Ectodermal cell (in vitro differentiated cells): Measurements from ENCODE around the gene JAZF1.
"Not testable (repeated sequence)": the region's sequence is repeated elsewhere in the genome, so short reads cannot be mapped to it uniquely, and the experiment has no call there.

Source experiments
- H3K27ac ChIP-seq: 2 replicates; pipeline ENCODE4 v1.7.0; 2013; ENCODE audit warnings: mild to moderate bottlenecking, low read depth, low read length; ENCODE audit not compliant: insufficient read depth, poor library complexity, severe bottlenecking
- H3K27me3 ChIP-seq: 2 replicates; pipeline ENCODE4 v1.7.0; 2013; ENCODE audit warnings: mild to moderate bottlenecking, low read length; ENCODE audit not compliant: insufficient read depth, control insufficient read depth, poor library complexity, severe bottlenecking
- H3K36me3 ChIP-seq: one replicate; pipeline ENCODE4 v1.7.0; 2013; ENCODE audit warnings: low read length; ENCODE audit not compliant: control insufficient read depth, insufficient read depth
- H3K4me1 ChIP-seq: one replicate; pipeline ENCODE4 v1.7.0; 2013; ENCODE audit warnings: low read length; ENCODE audit not compliant: control insufficient read depth, insufficient read depth
- H3K4me3 ChIP-seq: 2 replicates; pipeline ENCODE4 v1.7.0; 2013; ENCODE audit warnings: low read depth, low read length, control low read depth; ENCODE audit not compliant: insufficient read depth
- H3K9me3 ChIP-seq: 2 replicates; pipeline ENCODE4 v1.7.0; 2013; ENCODE audit warnings: mild to moderate bottlenecking, low read length, moderate library complexity; ENCODE audit not compliant: control insufficient read depth
- whole genome bisulfite sequencing, 2 experiments: methylation state at CpG; one replicate each; pipeline ENCODE4 v1.1.7; 2013; ENCODE audit warnings: missing lambda C conversion rate in 2 of 2; 5-methylcytosine and 5-hydroxymethylcytosine counted together

JAZF1 gene

GRCh38 chr7:27925573-27926201 lies 254.9 kb downstream of the JAZF1 start:
- WGBS, 2 experiments: 90 to 94% methylated on average over 6 of the region's 6 CpGs
- Histone ChIP-seq H3K27ac (no peak overlapping the region), H3K36me3 (no peaks in the 10 kb centered on the region), H3K4me3 (no peak overlapping the region), H3K27me3 (no peaks in the 10 kb centered on the region), H3K4me1 (no peaks in the 10 kb centered on the region), H3K9me3 (no peaks in the 10 kb centered on the region)

- no peak overlapping the region for H3K27ac ChIP-seq
- no peak overlapping the region for H3K4me3 ChIP-seq
- no peaks in the 10 kb centered on the region for H3K4me1 ChIP-seq
- WGBS, 2 experiments: 90 to 92% methylated on average over 4 of the region's 4 CpGs
- no peaks in the 10 kb centered on the region for H3K36me3 ChIP-seq
- H3K9me3 ChIP-seq: no peaks in the 10 kb centered on the region
- H3K27me3 ChIP-seq: no peaks in the 10 kb centered on the region
Measured at GRCh38 chr7:27923642-27923980, 257.0 kb downstream of the JAZF1 start.

GRCh38 chr7:27922907-27923641 lies 257.5 kb downstream of the JAZF1 start:
- Histone ChIP-seq H3K27me3 (no peaks in the 10 kb centered on the region), H3K4me1 (no peaks in the 10 kb centered on the region), H3K27ac (no peak overlapping the region), H3K36me3 (no peaks in the 10 kb centered on the region), H3K4me3 (no peak overlapping the region), H3K9me3 (no peaks in the 10 kb centered on the region)
- WGBS, 2 experiments: 87 to 90% methylated on average over 14 of the region's 14 CpGs

GRCh38 chr7:27922389-27922788 lies 258.2 kb downstream of the JAZF1 start:
- not testable (repeated sequence) for H3K36me3 ChIP-seq, H3K4me3 ChIP-seq, H3K9me3 ChIP-seq, H3K4me1 ChIP-seq, H3K27me3 ChIP-seq, H3K27ac ChIP-seq
- 93 to 95% methylated on average over 8 of the region's 8 CpGs for WGBS, 2 experiments

GRCh38 chr7:27921081-27921836 lies 259.3 kb downstream of the JAZF1 start:
- 67 to 79% methylated on average over 6 to 7 of the region's 7 CpGs for WGBS, 2 experiments
- Histone ChIP-seq H3K27ac (no peak overlapping the region), H3K9me3 (no peaks in the 10 kb centered on the region), H3K27me3 (no peaks in the 10 kb centered on the region), H3K4me1 (no peaks in the 10 kb centered on the region), H3K36me3 (no peaks in the 10 kb centered on the region), H3K4me3 (no peak overlapping the region)

GRCh38 chr7:27920281-27920946 lies 260.2 kb downstream of the JAZF1 start:
- no peaks in the 10 kb centered on the region for H3K9me3 ChIP-seq
- WGBS, 2 experiments: 92 to 95% methylated on average over 4 to 5 of the region's 8 CpGs
- H3K27me3 ChIP-seq: no peaks in the 10 kb centered on the region
- H3K27ac ChIP-seq: no peak overlapping the region
- H3K4me3 ChIP-seq: no peak overlapping the region
- no peaks in the 10 kb centered on the region for H3K4me1 ChIP-seq
- no peaks in the 10 kb centered on the region for H3K36me3 ChIP-seq

- H3K36me3 ChIP-seq: no peaks in the 10 kb centered on the region
Measured at GRCh38 chr7:27918503-27918902, 262.1 kb downstream of the JAZF1 start.

GRCh38 chr7:27917774-27918314 lies 262.8 kb downstream of the JAZF1 start:
- H3K4me1 ChIP-seq: no peaks in the 10 kb centered on the region
- H3K9me3 ChIP-seq: no peaks in the 10 kb centered on the region
- 87 to 96% methylated on average over 5 of the region's 5 CpGs for WGBS, 2 experiments
- H3K36me3 ChIP-seq: no peaks in the 10 kb centered on the region
- no peak overlapping the region for H3K27ac ChIP-seq
- H3K4me3 ChIP-seq: no peak overlapping the region
- H3K27me3 ChIP-seq: no peaks in the 10 kb centered on the region

More at GRCh38 chr7:27918503-27918902, 262.1 kb downstream of the JAZF1 start:
- H3K27me3 ChIP-seq: no peaks in the 10 kb centered on the region
- no peak overlapping the region for H3K27ac ChIP-seq
- H3K9me3 ChIP-seq: no peaks in the 10 kb centered on the region
- no peak overlapping the region for H3K4me3 ChIP-seq
- WGBS, 2 experiments: 83 to 95% methylated on average over 1 of the region's 1 CpG
- H3K4me1 ChIP-seq: no peaks in the 10 kb centered on the region

GRCh38 chr7:27917119-27917518 lies 263.5 kb downstream of the JAZF1 start:
- 91 to 94% methylated on average over 2 of the region's 2 CpGs for WGBS, 2 experiments
- H3K27ac ChIP-seq: no peak overlapping the region
- H3K4me3 ChIP-seq: no peak overlapping the region
- H3K9me3 ChIP-seq: no peaks in the 10 kb centered on the region
- H3K27me3 ChIP-seq: no peaks in the 10 kb centered on the region
- H3K4me1 ChIP-seq: no peaks in the 10 kb centered on the region
- H3K36me3 ChIP-seq: no peaks in the 10 kb centered on the region

- Histone ChIP-seq H3K4me3 (no peak overlapping the region), H3K27ac (no peak overlapping the region), H3K27me3 (no peaks in the 10 kb centered on the region), H3K36me3 (no peaks in the 10 kb centered on the region), H3K4me1 (no peaks in the 10 kb centered on the region), H3K9me3 (no peaks in the 10 kb centered on the region)
- WGBS, 2 experiments: 94 to 100% methylated on average over 1 of the region's 1 CpG
Measured at GRCh38 chr7:27916372-27916771, 264.2 kb downstream of the JAZF1 start.
